ELR (cell line): ENCODE results near the gene HEATR5B.
"Not testable (repeated sequence)": the region's sequence is repeated elsewhere in the genome, so short reads cannot be mapped to it uniquely, and the experiment has no call there.

Experiments
- DNase-seq: peaks from one replicate; pipeline ENCODE4 v3.0.0-alpha.2; 2015; ENCODE audit warnings: low read depth

The HEATR5B gene

GRCh38 chr2:36979007-36979406, 105.2 kb downstream of the HEATR5B start:
- not testable (repeated sequence) for DNase-seq

DNA sequence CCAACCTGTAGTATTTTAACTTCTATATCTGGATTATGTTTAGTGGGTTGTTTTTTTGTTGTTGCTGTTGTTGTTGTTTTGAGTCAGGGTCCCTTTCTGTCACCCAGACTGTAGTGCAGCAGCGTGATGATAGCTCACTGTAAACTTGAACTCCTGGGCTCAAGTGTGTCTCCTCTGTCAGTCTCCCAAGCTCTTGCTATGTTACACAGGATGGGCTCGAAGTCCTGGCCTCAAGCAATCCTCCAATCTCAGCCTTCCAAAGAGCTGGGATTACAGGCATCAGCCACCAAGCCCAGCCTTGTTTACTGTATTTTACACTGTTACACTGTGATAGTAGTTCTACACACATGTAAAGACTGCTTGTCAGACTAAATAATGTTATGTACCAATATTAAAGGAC, 108.1 kb downstream of the HEATR5B start:
- no peak for DNase-seq

DNA sequence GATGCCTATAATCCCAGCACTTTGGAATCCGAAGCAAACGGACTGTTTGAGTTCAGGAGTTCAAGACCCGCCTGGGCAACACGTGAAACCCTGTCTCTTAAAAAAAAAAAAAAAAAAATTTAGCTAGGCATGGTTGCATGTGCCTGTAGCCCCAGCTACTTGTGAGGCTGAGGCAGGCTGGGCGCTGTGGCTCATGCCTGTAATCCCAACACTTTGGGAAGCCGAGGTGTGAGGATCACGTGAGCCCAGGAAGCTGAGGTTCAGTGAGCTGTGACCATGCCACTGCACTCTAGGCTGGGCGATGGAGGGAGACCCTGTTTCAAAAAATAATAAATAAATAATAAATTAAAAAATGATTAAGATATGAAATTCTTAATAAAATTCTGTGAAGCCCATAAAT, 108.9 kb downstream of the HEATR5B start:
- no peak for DNase-seq

DNA sequence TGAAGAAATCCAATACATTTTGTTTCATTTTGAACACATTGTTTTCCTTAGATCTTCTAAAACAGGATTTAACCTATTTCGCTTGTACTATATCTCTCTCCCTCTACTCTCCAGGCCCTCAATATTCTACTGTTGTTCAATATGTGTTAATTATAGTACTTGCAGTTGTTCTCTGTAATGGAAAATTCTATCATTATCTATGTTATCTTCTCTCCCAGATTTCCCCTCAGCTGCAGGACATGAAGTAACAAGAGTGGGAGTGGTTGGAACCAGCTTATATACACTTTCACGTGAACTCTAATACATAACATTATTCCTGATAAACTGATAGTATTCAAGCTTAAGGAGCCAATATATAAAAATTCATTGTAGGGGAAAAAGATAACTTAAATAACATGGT, 110.9 kb downstream of the HEATR5B start:
- no peak for DNase-seq

DNA sequence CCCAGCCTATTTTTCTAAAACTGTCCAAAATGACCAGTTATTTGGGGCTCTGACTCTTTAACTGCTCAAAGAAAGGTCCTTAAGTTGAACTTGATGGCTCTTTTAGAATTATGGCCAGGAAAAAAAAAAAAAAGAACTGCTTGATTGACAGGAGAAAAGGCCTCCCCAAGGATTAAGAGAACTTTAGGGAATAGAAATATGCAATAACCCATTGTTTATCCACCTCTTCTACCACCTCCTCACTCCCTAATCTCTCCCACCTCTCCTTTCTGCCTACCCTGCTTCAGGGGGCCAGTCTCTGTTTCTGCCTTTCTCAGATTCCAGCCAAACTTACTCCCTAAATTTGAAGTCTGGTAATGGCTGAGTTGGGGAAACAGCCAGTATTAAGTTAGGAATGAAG, 112.2 kb downstream of the HEATR5B start:
- DNase-seq: no peak

DNA sequence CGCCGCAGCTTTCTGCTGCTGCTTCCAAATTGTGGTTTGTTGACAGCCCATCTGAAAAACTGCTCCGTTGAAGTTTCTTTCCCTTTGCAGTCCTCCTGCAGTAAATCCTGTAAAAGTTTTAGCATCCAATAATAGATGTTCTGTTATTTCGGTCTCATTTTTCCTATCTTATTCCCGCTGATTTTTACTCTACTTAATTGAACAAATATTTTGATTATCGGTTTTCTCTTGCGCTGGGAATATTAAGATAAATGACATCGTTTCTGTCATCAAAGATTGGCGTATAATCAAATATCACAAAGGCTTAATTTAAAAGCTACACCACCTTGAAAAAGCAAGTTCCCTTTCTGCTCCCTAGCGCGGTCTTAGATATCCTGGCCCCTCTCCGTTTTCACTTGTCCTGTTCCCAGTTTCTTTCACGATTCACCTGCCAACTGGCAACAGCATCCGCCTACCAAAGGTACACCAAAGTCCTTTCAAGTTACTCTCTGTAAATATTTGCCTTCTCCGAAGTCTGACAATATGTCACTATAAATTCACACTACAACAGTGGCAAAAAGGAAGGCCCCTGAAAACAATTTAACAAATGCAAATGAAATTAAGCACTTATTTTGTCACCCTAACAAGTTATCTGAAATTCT, 116.8 kb downstream of the HEATR5B start:
- DNase-seq: no peak

- peak; percentile 94 for DNase-seq
Measured at GRCh38 chr2:36966370-36967235, 117.6 kb downstream of the HEATR5B start, which contains the start of gene STRN. Gene STRN, minus strand, starts transcription at chr2:36966536. Its CDS starts 73 bp downstream, at chr2:36966463.

- peak; percentile 43 for DNase-seq
Measured at GRCh38 chr2:36965751-36966369, 118.3 kb downstream of the HEATR5B start.

GRCh38 chr2:36965206-36965605, 119.0 kb downstream of the HEATR5B start:
- no peak for DNase-seq

DNA sequence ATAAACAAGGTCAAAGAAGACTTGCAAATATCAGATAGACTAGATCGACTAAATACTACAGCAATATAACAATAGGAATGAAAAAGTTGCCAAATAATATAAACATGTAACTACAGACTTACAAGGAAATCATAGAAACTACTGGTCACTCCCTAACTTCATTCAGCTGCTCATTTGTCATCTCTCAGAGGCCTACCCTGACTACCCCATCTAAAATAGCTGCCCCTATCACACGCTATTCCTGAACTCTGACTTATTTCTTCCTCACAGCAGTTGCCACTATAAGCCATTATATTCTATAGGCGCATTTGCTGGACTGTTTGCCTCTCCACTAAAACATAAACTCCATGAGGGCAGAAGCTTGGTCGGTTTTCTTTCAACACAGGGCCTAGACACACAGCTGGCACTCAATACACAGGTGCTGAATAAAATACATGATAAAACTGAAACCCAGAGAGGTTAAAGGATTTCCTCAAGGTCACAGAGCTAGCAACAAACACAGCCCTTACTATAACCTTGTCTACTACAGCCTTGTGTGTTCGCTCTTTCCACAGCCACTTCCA, 119.6 kb downstream of the HEATR5B start:
- DNase-seq: peak; percentile 2

- no peak for DNase-seq
Measured at GRCh38 chr2:36963734-36964133, 120.4 kb downstream of the HEATR5B start.

GRCh38 chr2:36963106-36963505, 121.1 kb downstream of the HEATR5B start:
- DNase-seq: no peak

- no peak for DNase-seq
Measured at GRCh38 chr2:36960773-36961172, 123.4 kb downstream of the HEATR5B start.

DNA sequence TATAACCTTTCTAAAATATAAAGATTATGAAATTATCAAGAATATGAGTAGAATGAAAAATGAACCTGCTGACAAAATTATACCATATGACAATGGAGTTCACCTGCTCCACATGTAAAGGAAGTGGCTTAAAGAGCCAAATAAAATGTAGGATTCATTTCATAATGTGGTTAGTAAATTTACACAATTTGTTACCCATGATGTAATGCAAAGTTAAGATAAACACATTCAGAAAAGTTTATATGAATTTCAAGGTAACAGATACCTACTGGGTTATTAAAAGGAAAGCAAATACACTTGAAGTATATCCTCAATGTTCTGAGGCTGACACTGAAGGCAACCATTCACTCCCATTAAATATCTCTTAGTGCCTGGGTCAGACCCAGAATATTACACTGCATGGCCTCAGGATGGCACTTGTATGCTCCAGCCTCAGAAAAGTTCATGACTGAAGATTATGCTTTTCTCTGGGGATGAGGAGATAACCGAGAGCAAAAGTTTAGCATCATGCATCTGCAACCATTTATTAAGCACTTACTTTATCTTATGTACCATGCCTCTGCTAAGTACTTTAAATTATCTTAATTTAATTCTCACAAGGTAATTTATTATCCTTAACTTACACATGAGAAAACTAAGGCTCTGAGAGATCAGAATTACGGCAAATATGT, 124.0 kb downstream of the HEATR5B start:
- DNase-seq: no peak

GRCh38 chr2:36954977-36955607, 129.1 kb downstream of the HEATR5B start:
- no peak for DNase-seq

DNA sequence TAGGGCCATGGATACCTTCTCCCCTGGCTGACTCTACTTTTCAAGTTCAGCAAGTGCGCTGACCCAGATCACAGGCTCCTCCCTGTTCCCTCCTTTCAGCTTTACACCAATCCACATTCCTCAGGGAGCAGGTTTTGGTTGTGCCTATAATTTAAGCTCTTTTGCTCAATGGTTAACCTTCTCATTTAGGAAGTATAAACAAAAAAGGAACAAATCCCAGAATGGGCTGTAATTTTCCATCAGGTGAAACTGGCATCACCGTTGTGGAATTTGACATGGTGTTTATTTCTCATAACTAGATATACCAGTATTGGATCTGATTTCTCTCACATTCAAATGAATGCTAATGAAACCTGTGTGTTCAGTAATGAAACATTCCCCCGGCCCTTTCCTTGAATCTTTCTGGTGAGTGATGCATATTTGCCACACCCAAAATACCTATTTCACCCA, 131.4 kb downstream of the HEATR5B start:
- DNase-seq: no peak

DNA sequence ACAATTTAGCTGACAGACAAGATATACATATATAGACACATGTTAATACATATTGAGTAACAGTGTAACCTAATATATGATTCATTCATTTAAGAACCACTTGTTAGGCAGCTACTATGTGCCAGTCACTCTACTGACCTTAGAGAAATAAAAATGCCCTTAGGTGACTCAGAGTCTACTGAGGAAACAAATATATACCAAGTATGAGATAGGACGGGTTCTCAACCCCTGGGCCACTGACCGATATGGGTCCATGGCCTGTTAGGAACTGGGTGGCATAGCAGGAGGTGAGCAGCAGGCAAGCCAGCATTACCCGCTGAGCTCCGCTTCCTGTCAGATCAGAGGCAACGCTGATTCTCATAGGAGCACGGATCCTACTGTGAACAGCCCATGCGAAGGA, 132.6 kb downstream of the HEATR5B start:
- DNase-seq: peak; percentile 75

DNA sequence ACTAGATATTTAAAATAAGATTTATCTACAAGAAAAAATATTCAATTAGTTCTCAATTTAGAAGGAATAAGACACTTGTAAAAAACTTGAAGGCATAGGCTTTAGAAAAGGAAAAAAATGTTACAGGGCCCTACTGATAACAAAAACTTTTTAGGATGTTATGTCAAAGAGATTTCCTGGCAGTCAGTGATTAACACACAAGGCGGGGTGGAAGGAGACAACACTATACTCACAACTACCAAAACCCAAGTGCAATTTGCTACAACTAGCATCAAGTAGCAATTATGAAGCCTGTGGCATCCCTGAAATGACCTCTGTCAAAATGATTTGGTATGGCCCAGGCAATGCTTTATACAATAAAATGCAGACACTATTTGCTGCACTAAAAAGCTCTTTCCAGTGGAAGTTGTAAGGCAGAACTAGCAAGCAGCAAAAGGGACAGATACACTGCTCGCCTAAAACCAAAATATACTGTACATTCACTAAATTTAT, 133.1 kb downstream of the HEATR5B start:
- DNase-seq: no peak

GRCh38 chr2:36949845-36950244, 134.3 kb downstream of the HEATR5B start:
- DNase-seq: no peak

- not testable (repeated sequence) for DNase-seq
Measured at GRCh38 chr2:36945240-36945639, 138.9 kb downstream of the HEATR5B start.

- DNase-seq: no peak
Measured at GRCh38 chr2:36941867-36942266, 142.3 kb downstream of the HEATR5B start.
